Activated CD8-positive, alpha-beta memory T cell treated with anti-CD3 and anti-CD28 coated beads for 1 hour (primary cell): Measurements from ENCODE around the gene MVB12A.

Source experiments
- DNase-seq, 2 donors: peaks; one replicate each; pipeline ENCODE4 v3.0.0-alpha.2; 2020; ENCODE audit warnings: low read depth in 1 of 2; ENCODE audit errors: extremely low read depth in 1 of 2

MVB12A gene

DNA sequence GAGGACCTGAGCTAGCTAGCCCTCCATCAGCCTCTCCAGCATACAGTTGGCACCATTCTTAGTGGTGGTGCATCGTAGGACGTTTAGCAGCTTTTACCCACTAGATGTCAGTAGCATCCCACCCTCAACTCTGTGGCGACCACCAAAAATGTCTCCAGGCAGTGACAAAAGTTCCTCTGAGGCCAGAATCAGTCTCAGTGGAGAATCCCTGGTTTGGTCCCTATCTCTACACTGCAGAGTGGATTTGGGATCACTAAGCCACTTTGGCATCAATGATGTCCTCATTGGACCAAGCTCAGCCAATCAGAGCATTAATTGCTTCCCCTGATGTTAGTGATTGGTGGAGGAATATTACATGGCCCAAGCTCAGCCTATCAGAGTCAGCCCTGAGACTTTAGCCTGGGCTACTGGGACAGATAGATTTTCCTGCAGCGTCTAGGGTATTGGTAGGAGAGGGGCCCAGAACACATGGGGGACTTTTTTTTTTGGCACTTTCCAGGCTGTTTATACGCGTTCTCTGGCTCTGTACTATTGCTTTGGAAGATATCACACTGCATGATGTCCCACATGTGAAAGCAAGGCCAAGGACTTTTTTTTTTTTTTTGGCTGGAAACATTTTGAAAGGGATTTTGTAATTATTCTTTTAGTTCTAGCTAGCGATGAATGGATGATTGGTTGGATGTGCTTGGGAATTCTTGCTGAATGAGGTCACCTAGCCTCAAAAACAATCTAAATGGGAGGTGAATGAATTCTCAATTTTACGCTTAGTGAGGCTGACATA lies 21.6 kb downstream of the MVB12A start:
- no peak for DNase-seq

DNA sequence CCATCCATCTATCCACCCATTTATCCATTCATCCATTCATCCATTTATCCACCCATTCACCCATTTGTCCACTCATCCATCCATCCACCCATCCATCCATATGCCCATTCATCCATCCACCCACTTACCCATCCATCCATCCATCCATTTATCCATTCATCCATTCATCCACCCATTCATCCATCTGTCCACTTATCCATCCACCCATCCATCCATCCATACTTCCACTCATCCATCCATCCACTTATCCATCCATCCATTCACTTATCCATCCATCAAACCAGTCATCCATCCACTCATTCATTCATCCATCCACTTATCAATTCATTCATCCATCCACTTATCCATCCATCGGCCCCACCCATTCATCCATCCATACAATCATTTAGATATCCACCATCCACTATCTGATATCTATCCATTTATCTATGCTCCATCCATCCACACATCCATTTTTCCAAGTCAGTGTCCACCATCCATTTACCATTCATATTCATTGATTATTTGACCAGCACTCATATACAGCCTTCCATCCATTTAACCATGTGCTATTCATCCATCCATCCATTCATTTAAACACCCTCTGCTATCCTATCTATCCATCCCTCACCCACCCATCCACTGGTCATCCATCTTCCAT lies 25.8 kb downstream of the MVB12A start:
- no peak for DNase-seq

DNA sequence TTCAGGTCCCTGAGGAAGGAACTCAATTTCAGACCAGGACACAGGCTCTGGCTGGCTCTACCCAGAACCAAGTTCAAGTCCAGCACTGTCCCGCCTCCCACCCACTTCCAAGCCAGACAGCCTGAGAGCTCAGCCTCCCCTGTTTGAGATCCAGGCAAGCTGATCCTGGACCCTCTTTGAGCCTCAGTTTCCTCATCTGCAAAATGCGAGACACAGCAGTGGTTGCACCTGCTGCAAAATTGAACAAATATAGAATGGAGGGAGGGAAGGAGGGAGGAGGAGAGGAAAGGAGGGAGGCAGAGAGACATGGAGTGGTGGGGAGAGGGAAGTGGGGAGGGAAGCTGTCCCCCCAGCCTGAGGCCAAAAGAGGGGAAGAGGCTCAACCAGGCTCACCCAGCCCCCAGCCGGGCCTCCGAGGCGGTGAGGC lies 27.9 kb downstream of the MVB12A start:
- no peak for DNase-seq

DNA sequence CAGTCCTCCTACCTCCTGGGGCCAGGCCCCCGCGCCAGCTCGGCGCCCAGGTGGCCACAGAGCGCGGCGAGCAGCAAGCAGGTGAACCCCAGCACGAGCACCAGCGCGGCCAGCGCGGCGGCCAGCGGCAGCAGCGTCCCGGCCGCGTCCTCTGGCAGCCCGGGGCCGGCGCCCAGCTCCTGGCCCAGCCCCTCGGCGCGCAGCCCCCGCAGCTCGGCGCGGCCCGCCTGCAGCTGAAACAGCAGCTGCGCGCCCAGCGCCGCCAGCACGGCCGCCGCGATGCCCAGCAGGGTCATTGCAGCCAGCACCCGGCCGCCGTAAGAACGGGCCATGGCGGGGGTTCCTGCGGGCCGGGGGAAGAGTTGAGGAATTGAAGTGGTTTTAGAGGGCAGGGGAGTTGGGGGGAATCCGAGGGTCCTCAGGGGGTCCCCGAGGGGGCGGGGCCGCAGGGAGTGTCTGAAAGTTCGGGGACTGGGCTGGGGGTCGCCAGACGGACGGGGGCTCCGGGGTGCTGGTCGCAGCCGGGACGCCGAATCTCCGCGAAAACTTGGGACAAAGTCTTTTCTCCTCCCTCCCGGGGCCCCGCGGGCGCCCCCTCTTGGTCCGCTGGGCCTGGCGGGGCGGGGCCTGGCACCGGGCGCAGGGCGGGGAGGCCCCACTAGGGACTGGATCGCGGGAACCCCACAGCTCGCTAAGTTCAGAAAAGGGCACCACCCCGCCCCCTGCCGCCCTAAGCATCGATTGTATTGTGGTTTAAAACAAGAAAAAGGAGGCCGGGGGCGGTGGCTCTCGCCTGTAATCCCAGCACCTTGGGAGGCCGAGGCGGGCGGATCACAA lies 28.5 kb downstream of the MVB12A start, which contains the start of gene TMEM221:
Gene TMEM221, minus strand, starts transcription at position 538 of the 837 bp plus-strand sequence. Its CDS starts 206 bp downstream, at position 332.
- peak in 1 of 2 donors; percentile 39 for DNase-seq

DNA sequence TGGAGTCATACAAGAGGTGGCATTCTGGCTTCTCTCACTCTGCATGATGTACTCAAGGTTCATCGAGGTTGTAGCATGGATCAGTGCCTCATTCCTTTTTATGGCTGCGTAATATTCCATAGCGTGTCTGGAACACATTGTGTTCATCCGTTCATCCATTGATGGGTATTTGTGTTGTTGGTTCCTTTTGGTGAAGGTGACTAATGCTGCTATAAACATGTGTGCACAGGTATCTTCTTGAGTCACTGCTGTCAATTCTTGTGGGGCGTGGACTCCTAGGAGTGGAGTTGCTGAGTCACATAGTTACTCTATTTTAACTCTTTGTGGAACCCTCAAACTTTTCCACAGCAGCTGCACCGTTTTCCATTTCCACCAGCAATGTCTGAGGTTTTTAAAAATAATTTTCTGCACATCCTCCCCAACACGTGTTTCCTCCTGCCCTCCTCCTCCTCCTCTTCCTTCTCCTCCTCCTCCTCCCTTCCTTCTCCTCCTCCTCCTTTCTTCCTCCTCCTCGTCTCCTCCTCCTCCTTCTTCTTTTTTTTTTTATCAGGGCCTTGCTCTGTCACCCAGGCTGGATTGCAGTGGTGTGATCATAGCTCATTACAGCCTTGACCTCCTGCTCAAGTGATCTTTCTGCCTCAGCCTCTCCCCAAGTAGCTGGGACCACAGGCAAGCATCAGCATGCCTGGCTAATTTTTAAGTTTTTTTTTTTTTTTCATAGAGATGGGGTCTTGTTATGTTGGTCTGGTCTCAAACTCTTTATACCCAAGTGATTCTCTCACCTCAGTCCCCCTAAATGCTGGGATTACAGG lies 30.6 kb downstream of the MVB12A start:
- DNase-seq = no peak

DNA sequence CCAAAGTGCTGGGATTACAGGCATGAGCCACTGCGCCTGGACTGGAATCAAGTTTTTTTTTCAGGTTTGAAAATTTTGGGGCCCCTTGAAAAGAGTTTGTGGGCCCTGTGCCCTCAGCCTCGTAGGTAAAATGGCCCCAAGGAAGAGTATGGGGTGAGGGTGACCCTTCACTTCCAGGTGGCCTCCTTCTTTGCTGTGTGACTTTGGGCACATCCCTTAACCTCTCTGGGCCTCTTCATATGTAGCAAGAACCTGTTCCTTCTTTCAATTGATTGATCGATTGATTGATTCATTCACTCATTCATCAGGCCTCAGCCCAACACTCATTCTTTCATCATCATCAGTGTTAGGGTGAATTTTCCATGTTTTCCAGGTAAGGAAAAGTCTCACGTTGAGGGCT lies 32.0 kb downstream of the MVB12A start:
- no peak for DNase-seq

DNA sequence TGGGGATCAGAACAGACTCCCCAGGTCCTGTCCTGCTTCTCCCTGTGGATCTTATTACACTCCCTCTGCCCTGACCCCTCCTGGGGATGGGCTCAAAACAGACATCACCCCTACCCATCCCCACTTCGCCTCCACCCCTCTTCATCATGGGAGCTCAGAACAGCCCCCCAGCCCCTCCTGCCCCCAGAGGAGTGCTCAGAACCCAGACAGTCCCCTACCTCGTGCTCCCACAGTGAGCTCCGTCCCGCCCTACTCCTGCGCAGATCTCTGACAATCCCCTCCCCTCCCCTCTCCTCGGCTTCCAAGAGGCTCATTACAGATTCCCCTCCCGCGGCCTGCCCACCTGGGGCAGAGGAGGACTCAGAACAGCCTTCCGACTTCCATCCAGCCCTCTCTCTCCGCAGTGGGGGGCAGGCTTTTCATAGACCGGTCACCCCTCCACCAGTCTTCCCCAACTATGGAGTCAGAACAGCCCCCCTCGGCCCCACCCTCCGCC lies 34.8 kb downstream of the MVB12A start:
- no peak for DNase-seq

DNA sequence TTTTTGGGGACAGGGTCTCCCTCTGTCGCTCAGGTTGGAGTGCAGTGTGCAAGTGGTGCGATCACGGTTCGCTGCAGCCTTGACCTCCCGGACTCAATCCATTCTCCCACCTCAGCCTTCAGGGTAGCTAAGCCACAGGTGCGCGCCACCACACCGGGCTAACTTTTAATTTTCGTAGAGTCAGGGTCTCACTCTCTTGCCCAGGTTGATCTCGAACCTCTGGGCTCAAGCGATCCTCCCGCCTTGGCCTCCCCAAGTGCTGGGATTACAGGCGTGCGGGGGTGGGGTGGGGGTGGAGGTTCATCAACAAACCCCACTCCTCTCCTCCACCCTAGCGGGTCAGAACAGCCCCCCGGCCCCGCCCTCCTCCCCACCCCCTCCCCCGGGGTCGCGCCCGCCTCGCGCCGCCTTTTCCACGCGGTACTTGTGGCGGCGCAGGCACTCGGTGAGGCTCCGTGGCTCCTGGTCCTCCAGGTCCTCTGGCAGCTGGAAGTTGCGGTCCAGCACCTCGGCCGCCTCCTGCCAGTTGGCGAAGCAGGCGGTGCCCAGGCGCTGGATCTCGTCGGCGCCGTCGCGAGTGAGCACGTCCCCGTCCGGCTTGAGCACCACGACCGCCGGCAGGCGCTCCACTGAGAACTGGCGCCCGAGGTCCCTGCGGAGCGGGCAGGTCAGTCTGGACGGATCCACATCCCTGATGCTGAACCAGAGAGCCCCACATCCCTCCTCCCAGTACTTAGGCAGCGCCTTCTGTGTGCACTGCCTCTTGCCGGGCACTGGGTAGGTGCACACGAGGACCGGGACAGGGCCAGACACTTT lies 35.7 kb downstream of the MVB12A start:
- no peak for DNase-seq

DNA sequence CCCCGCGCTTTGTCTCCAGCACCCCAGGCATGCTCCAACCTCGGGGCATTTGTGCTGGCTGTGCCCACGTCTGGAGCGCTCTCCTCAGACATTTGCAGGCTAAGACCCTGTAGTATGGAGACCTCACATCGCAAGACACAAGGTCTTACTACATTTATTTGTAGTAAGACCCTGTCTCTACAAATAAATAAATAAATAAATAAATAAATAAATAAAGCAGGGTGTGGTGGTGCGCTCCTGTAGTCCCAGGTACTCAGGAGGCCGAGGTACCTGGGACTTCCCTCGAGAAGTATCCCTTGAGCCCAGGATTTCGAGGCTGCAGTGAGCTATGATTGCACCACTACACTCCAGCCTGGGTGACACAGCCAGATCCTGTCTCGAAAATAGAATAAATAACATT lies 36.3 kb downstream of the MVB12A start:
- no peak for DNase-seq

DNA sequence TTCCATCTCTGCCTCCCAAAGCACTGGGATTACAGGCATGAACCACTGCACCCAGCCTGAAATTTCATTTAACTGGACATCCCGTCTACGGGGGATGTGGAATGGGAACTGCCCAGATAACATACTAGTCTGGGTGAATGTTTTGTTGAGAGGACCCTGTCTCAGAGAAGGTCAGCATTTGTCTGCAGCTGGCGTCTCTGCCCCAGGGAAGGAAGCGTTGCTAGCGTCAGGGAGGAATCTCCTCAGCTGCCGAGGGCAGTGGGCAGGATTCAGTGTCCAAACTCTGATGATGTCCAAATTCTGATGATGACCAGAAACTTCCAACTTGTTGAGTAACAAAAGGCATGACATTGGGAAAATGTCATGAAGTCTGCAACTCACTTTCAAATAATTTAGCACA lies 37.8 kb downstream of the MVB12A start:
- no peak for DNase-seq

DNA sequence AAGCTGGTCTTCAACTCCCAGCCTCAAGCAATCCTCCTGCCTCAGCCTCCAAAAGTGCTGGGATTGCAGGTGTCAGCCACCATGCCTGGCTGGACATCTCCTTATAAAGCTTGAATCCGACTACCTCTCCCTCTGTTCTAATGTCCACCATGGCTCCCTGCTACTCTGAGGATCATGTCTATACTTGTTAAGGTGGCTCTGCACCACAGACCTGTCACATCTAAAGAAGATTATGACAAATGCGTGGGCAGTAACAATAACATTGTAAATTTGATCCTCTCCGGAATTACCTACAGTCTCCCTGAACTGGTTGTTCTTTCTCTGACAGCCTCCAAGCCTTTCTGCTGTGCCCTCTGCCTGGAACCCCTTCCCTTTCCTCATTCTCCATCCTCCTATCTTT lies 39.1 kb downstream of the MVB12A start:
- no peak for DNase-seq

DNA sequence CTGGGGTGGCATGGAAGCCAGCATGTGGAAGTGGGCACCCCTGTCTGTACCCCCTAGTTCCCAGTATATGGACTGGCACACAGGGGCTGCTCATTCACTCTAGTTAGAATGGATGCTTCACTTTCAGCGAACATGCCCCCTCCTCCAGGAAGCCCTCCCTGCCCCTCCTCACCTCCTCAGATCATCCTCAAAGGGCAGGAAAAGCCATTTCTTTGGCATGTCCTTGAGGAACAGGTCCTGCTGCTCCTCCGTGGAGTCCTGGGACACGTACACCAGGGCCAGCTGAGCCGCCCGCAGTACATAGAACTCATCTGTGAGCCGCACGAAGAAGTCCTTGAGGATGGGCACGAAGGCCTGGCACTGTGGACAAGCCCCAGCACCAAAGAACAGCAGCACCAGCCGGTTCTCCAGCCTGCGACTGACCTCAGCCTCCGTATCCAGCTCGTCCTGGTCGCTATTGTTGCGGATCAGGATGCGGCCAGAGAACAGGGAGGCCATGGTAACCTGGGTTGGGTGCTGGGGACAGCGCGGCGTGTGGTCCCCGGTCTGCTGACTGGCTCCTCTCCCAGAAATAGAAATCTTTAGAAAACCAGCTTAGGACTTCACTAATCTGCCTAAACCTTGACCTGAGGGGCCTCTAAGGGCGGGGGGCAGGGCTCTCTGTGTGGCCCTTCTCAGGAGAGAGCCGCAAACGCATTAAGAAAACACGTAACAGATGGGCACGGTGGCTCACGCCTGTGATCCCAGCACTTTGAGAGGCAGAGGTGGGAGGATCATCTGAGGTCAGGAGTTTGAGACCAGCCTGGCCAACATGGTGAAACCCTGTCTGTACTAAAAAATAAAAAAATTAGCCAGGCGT lies 40.8 kb downstream of the MVB12A start, which contains the start of gene NXNL1:
Gene NXNL1, minus strand, starts transcription at position 555 of the 859 bp plus-strand sequence. Its CDS starts 57 bp downstream, at position 498.
- no peak for DNase-seq

DNA sequence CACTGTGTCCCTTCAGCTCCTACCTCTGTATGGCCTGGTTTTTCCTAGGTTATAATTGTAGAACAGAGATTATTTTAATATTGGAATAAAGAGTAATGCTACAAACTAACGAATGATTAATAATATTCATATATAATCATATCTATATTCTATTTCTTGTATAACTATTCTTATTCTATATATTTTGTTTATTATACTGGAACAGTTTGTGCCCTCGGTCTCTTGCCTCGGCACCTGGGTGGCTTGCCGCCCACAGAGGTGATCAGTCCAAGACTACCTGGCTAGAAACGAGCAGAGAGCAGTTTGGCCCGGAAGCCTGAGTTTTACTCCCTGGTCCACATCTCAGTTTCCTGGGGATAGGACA lies 46.6 kb downstream of the MVB12A start:
- no peak for DNase-seq

DNA sequence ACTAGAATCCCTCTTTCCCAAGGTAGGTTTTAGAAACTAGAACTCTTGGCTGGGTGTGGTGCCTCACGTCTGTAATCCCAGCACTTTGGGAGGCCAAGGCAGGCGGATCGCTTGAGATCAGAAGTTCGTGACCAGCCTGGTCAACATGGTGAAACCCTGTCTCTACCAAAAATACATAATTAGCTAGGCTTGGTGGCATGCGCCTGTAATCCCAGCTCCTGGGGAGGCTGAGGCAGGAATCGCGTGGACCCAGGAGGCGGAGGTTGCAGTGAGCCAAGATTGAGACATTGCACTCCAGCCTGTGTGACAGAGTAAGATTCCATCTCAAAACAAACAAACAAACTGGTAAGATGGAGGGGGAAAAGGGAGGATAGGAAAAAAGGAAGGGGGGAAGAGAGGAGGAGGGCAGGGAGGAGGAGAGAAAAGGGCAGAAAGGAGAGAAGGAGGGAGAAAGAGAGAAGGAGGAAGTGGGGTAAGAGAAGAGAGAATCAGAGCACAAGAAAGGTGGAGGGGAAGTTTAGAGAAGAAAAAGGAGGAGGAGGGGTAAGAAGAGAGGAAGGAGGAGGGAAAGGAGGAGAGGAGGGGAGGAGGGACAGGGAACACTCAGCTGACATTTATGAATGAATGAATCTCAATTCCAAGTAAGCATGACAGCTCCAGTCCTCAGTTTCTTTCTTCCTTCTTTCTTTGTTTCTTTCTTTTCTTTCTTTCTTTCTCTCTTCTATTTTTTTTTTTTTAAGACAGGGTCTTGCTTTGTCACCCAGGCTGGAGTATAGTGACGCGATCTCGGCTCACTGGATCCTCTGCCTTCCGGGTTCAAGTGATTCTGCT lies 47.8 kb downstream of the MVB12A start:
- DNase-seq = no peak

DNA sequence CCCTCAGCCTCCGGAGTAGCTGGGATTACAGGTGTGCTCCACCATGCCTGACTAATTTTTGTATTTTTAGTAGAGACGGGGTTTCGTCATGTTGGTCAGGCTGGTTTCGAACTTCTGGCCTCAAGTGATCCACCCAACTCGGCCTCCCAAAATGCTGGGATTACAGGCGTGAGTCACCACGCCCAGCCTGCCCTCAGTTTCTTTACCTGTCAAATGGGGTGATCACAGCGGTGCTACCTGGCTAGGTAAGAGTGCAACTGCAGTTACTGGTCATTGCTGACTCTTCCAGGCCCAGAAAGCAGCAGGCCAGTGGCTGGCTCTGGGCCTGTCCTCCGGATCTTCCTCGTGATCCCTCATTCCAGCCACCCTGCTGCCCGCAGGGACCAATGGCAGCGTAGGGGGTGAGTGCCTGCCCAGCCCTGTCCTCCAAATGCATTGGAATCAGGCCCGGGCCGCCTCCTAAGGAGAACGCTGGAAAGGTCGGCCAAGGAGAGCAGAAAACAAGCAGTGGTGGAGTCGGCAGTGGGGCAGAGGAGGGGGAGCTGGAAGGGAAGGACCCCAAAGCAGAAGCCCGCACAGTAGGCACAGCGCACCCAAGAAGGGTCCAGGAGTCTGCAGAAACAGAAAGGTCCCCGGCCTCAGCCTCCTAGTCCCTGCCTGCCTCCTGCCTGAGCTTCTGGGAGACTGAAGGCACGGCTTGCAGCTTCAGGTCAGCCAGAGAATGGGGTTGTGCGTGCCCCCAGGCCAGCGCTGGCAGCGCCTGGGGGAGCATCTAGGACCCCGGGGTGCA lies 48.6 kb downstream of the MVB12A start:
- no peak for DNase-seq

DNA sequence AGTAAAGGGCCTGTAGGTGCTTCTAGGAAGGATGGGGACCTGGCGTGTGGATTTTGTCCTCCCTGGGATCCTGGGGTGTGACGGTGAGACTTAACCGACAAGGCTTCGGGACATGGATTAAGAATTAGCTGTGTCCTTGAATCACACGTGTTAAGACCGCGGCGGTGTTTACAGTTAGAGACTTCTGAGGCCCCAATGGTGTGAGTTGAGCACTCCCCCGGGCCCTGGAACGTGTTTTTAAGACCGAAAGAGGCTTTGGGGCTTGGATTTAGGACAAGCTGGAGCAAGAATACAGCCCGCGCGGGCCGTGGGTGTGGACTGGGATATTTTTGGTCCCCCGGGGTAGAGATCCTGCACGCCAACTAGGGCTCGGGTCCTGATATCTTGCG lies 49.2 kb downstream of the MVB12A start:
- DNase-seq = no peak

DNA sequence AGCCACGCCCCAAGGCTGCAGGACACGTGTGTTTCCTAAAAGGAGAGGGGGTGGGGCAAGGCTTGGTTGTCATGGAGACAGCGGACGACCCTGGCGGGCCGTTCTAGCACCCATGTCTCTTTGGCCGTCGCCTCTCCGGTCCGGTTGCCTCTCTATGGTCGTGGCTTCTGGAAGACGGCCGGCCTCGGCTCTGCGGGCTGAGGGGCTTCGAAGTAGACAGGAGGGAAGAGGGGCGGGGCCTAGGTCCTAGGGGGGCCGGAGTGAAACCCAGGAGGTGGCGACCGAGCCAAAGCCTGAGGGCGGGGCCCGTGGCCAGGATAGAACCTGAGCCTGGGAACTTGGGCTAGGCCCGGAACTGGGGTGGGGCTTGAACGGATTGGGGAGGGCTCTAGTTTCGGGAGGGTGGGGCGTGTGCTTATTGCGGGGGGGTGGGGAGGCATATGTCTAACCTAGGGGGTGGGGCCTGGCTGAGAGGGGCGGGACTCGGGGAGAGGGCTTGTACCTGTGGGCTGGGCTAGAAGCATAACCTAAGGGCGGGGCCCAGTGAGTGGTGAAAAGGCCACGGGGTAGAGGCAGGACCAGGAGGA lies 49.7 kb downstream of the MVB12A start:
- peak; percentile 89 for DNase-seq
